ENCODE data around the gene DICER1.

The DICER1 gene

DNA sequence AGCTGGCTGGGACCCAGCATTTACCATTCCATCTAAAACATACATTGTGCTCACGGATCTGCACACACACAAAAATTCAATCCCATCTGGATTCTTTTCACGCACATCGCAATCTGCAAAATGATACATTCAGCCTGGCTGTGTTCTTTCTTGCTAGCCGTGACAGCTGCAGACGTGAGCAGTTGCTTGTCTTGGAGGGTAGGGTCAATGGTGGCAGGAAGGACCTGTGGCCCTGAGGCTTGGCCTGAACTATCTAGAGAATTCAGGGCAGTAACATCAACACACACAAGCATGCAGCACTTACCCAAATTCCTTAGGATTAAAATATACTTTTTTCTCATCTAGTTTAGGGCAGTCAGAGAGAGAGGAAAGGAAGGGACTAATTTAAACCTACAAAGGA is 72.0 kb downstream of the DICER1 start:
- TF ChIP-seq EZH2phosphoT487 (IDR thresholded peaks at IDR 0.05; ENCODE audit: borderline replicate concordance) (no peak), CTCF (conservative IDR thresholded peaks at IDR 0.05; ENCODE audit: low read length) (no peak)
- Histone ChIP-seq H3K9ac (ENCODE audit: low read depth, low read length, poor library complexity, severe bottlenecking) (no peak overlapping the region), H2AFZ (ENCODE audit: low read length) (no peak overlapping the region), H4K20me1 (ENCODE audit: insufficient read depth, low read length, poor library complexity, severe bottlenecking) (no peaks in the 10 kb centered on the region), H3K36me3 (ENCODE audit: insufficient read depth, low read length) (peaks cover 33% of the 10 kb centered on the region; the same call in 1 of the 2 replicates), H3K9me2 (replicated peaks; ENCODE audit: low read depth, low read length) (no peaks in the 10 kb centered on the region), H3K4me2 (ENCODE audit: low read depth, low read length, poor library complexity, severe bottlenecking) (no peak overlapping the region), H3K79me2 (ENCODE audit: insufficient read depth, low read length) (no peaks in the 10 kb centered on the region), H3K27me3 (ENCODE audit: insufficient read depth, low read length, poor library complexity, severe bottlenecking) (no peaks in the 10 kb centered on the region), H3K4me1 (ENCODE audit: insufficient read depth, low read length, poor library complexity, severe bottlenecking) (no peaks in the 10 kb centered on the region), H3K9me3 (ENCODE audit: insufficient read depth, low read depth, low read length) (no peaks in the 10 kb centered on the region), H3F3A (ENCODE audit: low read depth) (no peaks in the 10 kb centered on the region), H3K4me3 (ENCODE audit: low read length, poor library complexity, severe bottlenecking) (no peak overlapping the region)

- H3K4me1 ChIP-seq (ENCODE audit: insufficient read depth, low read length, poor library complexity, severe bottlenecking) = no peaks in the 10 kb centered on the region
- no peaks in the 10 kb centered on the region for H3F3A ChIP-seq (ENCODE audit: low read depth)
Observed at GRCh38 chr14:95078867-95079266, 78.5 kb downstream of the DICER1 start.

DNA sequence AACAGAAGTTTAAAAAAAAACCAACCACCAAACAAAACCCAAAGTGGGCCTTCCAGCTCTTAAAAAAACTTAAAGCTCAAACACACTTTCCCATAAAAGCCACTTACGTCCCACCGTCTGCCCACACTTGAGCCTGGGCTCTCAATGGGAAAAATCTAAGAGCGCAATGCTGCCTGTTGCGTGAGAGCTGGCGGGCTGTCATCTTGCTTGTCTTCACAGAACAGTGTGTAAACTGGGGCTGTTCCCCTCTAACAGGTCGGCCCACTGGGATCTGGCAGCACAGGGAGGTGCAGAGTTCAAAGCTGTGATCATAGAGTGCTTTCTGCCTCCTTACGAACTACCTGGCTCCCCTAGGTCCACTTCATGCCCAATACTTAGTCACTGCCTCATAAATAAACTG is 80.0 kb downstream of the DICER1 start:
- Histone ChIP-seq H3K4me3 (ENCODE audit: low read length, poor library complexity, severe bottlenecking) (no peak overlapping the region), H4K20me1 (ENCODE audit: insufficient read depth, low read length, poor library complexity, severe bottlenecking) (no peaks in the 10 kb centered on the region), H3K36me3 (ENCODE audit: insufficient read depth, low read length) (no peaks in the 10 kb centered on the region), H2AFZ (ENCODE audit: low read length) (no peak overlapping the region), H3F3A (ENCODE audit: low read depth) (no peaks in the 10 kb centered on the region), H3K9ac (ENCODE audit: low read depth, low read length, poor library complexity, severe bottlenecking) (no peak overlapping the region), H3K79me2 (ENCODE audit: insufficient read depth, low read length) (no peaks in the 10 kb centered on the region), H3K27me3 (ENCODE audit: insufficient read depth, low read length, poor library complexity, severe bottlenecking) (no peaks in the 10 kb centered on the region), H3K9me3 (ENCODE audit: insufficient read depth, low read depth, low read length) (no peaks in the 10 kb centered on the region), H3K4me1 (ENCODE audit: insufficient read depth, low read length, poor library complexity, severe bottlenecking) (no peaks in the 10 kb centered on the region), H3K9me2 (replicated peaks; ENCODE audit: low read depth, low read length) (no peaks in the 10 kb centered on the region), H3K4me2 (ENCODE audit: low read depth, low read length, poor library complexity, severe bottlenecking) (no peak overlapping the region)
- TF ChIP-seq CTCF (conservative IDR thresholded peaks at IDR 0.05; ENCODE audit: low read length) (no peak), EZH2phosphoT487 (IDR thresholded peaks at IDR 0.05; ENCODE audit: borderline replicate concordance) (no peak)

More at GRCh38 chr14:95078867-95079266, 78.5 kb downstream of the DICER1 start:
- TF ChIP-seq EZH2phosphoT487 (IDR thresholded peaks at IDR 0.05; ENCODE audit: borderline replicate concordance) = no peak
- H3K36me3 ChIP-seq (ENCODE audit: insufficient read depth, low read length) = no peaks in the 10 kb centered on the region
- no peaks in the 10 kb centered on the region for H3K9me2 ChIP-seq (replicated peaks; ENCODE audit: low read depth, low read length)
- no peaks in the 10 kb centered on the region for H3K27me3 ChIP-seq (ENCODE audit: insufficient read depth, low read length, poor library complexity, severe bottlenecking)
- no peaks in the 10 kb centered on the region for H4K20me1 ChIP-seq (ENCODE audit: insufficient read depth, low read length, poor library complexity, severe bottlenecking)
- H2AFZ ChIP-seq (ENCODE audit: low read length) = no peak overlapping the region
- H3K9ac ChIP-seq (ENCODE audit: low read depth, low read length, poor library complexity, severe bottlenecking) = no peak overlapping the region
- no peaks in the 10 kb centered on the region for H3K79me2 ChIP-seq (ENCODE audit: insufficient read depth, low read length)
- H3K9me3 ChIP-seq (ENCODE audit: insufficient read depth, low read depth, low read length) = no peaks in the 10 kb centered on the region
- no peak overlapping the region for H3K4me3 ChIP-seq (ENCODE audit: low read length, poor library complexity, severe bottlenecking)
- H3K4me2 ChIP-seq (ENCODE audit: low read depth, low read length, poor library complexity, severe bottlenecking) = no peak overlapping the region

DNA sequence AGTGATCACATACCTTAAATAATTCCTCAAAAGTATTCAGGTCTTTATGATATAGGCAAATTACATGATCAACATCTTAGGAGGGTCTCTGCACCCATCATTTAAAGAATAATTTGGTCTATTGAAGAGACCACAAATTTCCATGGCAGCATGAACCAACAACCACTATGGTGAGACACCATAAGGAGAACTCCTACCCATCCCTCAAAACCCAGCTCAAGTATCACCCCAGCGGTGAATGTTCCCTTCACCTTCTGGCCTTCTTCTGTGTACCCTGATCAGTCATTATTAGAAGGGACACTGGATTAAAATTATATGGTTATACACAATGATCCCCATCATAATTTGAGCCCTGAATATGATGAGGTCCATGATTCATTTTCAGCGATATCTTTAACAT is 81.5 kb downstream of the DICER1 start:
- Histone ChIP-seq H3F3A (ENCODE audit: low read depth) (no peaks in the 10 kb centered on the region), H3K9me3 (ENCODE audit: insufficient read depth, low read depth, low read length) (no peaks in the 10 kb centered on the region), H3K9me2 (replicated peaks; ENCODE audit: low read depth, low read length) (no peaks in the 10 kb centered on the region), H4K20me1 (ENCODE audit: insufficient read depth, low read length, poor library complexity, severe bottlenecking) (no peaks in the 10 kb centered on the region), H3K27me3 (ENCODE audit: insufficient read depth, low read length, poor library complexity, severe bottlenecking) (no peaks in the 10 kb centered on the region), H3K36me3 (ENCODE audit: insufficient read depth, low read length) (no peaks in the 10 kb centered on the region), H3K79me2 (ENCODE audit: insufficient read depth, low read length) (no peaks in the 10 kb centered on the region), H2AFZ (ENCODE audit: low read length) (no peak overlapping the region), H3K4me2 (ENCODE audit: low read depth, low read length, poor library complexity, severe bottlenecking) (no peak overlapping the region), H3K4me3 (ENCODE audit: low read length, poor library complexity, severe bottlenecking) (no peak overlapping the region), H3K4me1 (ENCODE audit: insufficient read depth, low read length, poor library complexity, severe bottlenecking) (no peaks in the 10 kb centered on the region), H3K9ac (ENCODE audit: low read depth, low read length, poor library complexity, severe bottlenecking) (no peak overlapping the region)
- TF ChIP-seq EZH2phosphoT487 (IDR thresholded peaks at IDR 0.05; ENCODE audit: borderline replicate concordance) (no peak), CTCF (conservative IDR thresholded peaks at IDR 0.05; ENCODE audit: low read length) (no peak)

Data from Loucy (cell line).